ENCODE measurements around the gene REEP1.

DNA sequence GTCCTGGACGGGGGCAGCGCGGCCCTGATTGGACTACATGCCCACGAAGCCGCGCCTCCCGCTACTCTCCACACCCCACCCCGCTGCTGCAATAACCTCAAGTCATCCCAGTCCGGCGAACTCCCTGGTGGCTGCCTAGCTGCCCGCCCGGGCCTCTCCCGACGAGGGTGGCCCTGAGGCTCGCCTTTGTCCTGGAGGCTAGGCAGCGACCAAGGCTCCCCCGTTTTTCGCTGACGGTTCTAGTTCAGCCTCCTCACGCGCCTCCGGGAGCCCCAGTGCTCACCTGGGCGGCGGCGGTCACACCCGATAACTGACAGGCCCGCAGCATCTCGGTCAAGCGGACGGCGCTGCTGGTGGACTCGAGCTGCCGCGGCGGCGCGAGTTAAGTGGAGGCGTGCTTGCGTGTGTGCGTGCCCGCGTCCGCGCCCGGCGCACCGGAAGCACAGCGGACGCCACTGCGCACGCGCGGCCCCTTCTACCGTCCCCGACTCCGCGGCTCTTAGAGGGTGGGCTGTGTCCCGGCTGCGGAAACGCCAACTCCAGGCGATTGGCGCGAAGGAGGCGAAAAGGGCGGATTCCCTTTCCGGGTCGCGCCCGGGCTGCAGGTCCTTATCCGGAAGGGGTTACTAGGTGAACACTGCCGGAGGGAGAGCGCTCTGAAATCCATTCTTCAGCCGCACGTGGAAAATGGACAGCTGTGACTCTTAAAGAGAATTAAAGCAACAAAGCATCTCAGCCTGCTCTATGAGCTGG is 142.2 kb downstream of the REEP1 start, which contains the start of gene IMMT:
- peak; percentile 72 to 85; a peak in 2 of 3 replicates for TF ChIP-seq POLR2A (IDR thresholded peaks at IDR 0.05; ENCODE audit: control extremely low read depth in 1 of 2, low read depth in 2 of 2, low read length in 2 of 2)
- TF ChIP-seq, protein P1, sequence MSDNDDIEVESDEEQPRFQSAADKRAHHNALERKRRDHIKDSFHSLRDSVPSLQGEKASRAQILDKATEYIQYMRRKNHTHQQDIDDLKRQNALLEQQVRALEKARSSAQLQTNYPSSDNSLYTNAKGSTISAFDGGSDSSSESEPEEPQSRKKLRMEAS (IDR thresholded peaks at IDR 0.05), result peak; percentile 49; the same call in 1 of the 2 replicates
- TF ChIP-seq FOSL1 (IDR thresholded peaks at IDR 0.05; ENCODE audit: insufficient read depth, low read depth, low read length), result no peak
- peak; percentile 88 for TF ChIP-seq POLR2AphosphoS5 (IDR thresholded peaks at IDR 0.05; ENCODE audit: low read depth, low read length)
- no peak for TF ChIP-seq CTCF (IDR thresholded peaks at IDR 0.05; ENCODE audit: control extremely low read depth in 1 of 3, insufficient read depth in 1 of 3, low read depth in 1 of 3, low read length in 3 of 3)
- TF ChIP-seq, protein P2, sequence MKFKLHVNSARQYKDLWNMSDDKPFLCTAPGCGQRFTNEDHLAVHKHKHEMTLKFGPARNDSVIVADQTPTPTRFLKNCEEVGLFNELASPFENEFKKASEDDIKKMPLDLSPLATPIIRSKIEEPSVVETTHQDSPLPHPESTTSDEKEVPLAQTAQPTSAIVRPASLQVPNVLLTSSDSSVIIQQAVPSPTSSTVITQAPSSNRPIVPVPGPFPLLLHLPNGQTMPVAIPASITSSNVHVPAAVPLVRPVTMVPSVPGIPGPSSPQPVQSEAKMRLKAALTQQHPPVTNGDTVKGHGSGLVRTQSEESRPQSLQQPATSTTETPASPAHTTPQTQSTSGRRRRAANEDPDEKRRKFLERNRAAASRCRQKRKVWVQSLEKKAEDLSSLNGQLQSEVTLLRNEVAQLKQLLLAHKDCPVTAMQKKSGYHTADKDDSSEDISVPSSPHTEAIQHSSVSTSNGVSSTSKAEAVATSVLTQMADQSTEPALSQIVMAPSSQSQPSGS (IDR thresholded peaks at IDR 0.05; ENCODE audit: low read length), result no peak
- TF ChIP-seq BCL11A (IDR thresholded peaks at IDR 0.05; ENCODE audit: low read depth in 2 of 2, low read length in 2 of 2), result no peak
- TF ChIP-seq HDAC6 (IDR thresholded peaks at IDR 0.05; ENCODE audit: low read depth, low read length), result no peak
- no peak for TF ChIP-seq RFX5 (IDR thresholded peaks at IDR 0.05; ENCODE audit: borderline replicate concordance, low read depth, low read length)
- TF ChIP-seq EP300 (IDR thresholded peaks at IDR 0.05; ENCODE audit: borderline replicate concordance in 1 of 2, low read depth in 2 of 2, low read length in 2 of 2), result no peak

Measured in H1 (cell line).